SU-DHL-6 (cell line): ENCODE measurements around the gene MYL10.

ENCODE experiments used
- H2AFZ ChIP-seq: fragments of 200-600 bp; sonication (generic); 2 replicates; pipeline ENCODE4 v1.6.1; 2014; ENCODE audit warnings: low read depth, mild to moderate bottlenecking, moderate library complexity, mixed read lengths, antibody characterized with exemption, low read length; ENCODE audit not compliant: severe bottlenecking
- H3F3A ChIP-seq: fragments of 200-600 bp; shearing (Covaris generic); 2 replicates; pipeline ENCODE4 v1.6.0; 2016; ENCODE audit warnings: antibody characterized with exemption, mild to moderate bottlenecking; ENCODE audit not compliant: insufficient read depth
- H3K27ac ChIP-seq: fragments of 200-600 bp; sonication (generic); 2 replicates; pipeline ENCODE4 v1.5.1; 2016; ENCODE audit warnings: low read depth, mild to moderate bottlenecking, low read length, moderate library complexity, mixed read lengths
- H3K27me3 ChIP-seq: fragments of 200-600 bp; sonication (generic), shearing (Covaris generic); 2 replicates; pipeline ENCODE4 v1.6.0; 2014; ENCODE audit warnings: mild to moderate bottlenecking, low read length
- H3K36me3 ChIP-seq: fragments of 200-600 bp; sonication (generic); 2 replicates; pipeline ENCODE4 v1.6.1; 2014; ENCODE audit warnings: mild to moderate bottlenecking, low read length, mixed read lengths
- H3K4me2 ChIP-seq: fragments of 300-600, 200-600 bp; shearing (Covaris generic), sonication (generic); 2 replicates; pipeline ENCODE4 v1.6.0; 2014; ENCODE audit warnings: low read length, low read depth, mild to moderate bottlenecking; ENCODE audit not compliant: poor library complexity, severe bottlenecking
- H3K4me3 ChIP-seq: fragments of 200-600 bp; sonication (generic); 2 replicates; pipeline ENCODE4 v1.5.1; 2014; ENCODE audit warnings: antibody characterized with exemption, low read length, mild to moderate bottlenecking, mixed read lengths; ENCODE audit not compliant: insufficient read depth, poor library complexity, severe bottlenecking
- H3K79me2 ChIP-seq: fragments of 200-600 bp; sonication (generic); 2 replicates; pipeline ENCODE4 v1.6.1; 2014; ENCODE audit warnings: mild to moderate bottlenecking, low read length, moderate library complexity; ENCODE audit not compliant: insufficient read depth
- H3K9ac ChIP-seq: fragments of 200-600 bp; sonication (generic); 2 replicates; pipeline ENCODE4 v1.7.0; 2014; ENCODE audit warnings: mild to moderate bottlenecking, low read length
- H3K9me2 ChIP-seq: fragments of 200-600 bp; sonication (generic); replicated peaks from 2 replicates; pipeline ENCODE4 v1.6.1; 2014; ENCODE audit warnings: low read length; ENCODE audit not compliant: insufficient read depth
- H3K9me3 ChIP-seq: fragments of 200-600 bp; sonication (generic); 2 replicates; pipeline ENCODE4 v1.6.1; 2014; ENCODE audit warnings: low read length, mixed read lengths; ENCODE audit not compliant: insufficient read depth
- H4K20me1 ChIP-seq: fragments of 200-600 bp; sonication (generic); 2 replicates; pipeline ENCODE4 v1.6.1; 2014; ENCODE audit warnings: low read depth, mild to moderate bottlenecking, antibody characterized with exemption, low read length, moderate library complexity, mixed read lengths
- CTCF ChIP-seq: fragments of 200-600 bp; sonication (generic); IDR thresholded peaks from one replicate; pipeline ENCODE4 v1.5.1; 2017; ENCODE audit warnings: antibody characterized with exemption, mild to moderate bottlenecking, low read length, moderate library complexity; ENCODE audit not compliant: insufficient read depth, poor library complexity, severe bottlenecking
- EZH2phosphoT487 ChIP-seq: fragments of 200-600 bp; sonication (generic), shearing (Covaris generic); conservative IDR thresholded peaks from 2 replicates; pipeline ENCODE4 v1.6.1; 2018; ENCODE audit warnings: mild to moderate bottlenecking, antibody characterized with exemption, low read length, moderate library complexity, mixed read lengths

MYL10 gene

GRCh38 chr7:101622609-101623173 lies 6.4 kb downstream of the MYL10 start:
- no peaks in the 10 kb centered on the region for H3K9me3 ChIP-seq
- TF ChIP-seq CTCF = no peak
- TF ChIP-seq EZH2phosphoT487 = no peak
- H3K4me3 ChIP-seq = no peak overlapping the region
- no peak overlapping the region for H2AFZ ChIP-seq
- H3K9me2 ChIP-seq = no peaks in the 10 kb centered on the region
- no peaks in the 10 kb centered on the region for H3F3A ChIP-seq
- no peaks in the 10 kb centered on the region for H3K36me3 ChIP-seq
- no peak overlapping the region for H3K4me2 ChIP-seq
- H3K9ac ChIP-seq = no peak overlapping the region
- no peaks in the 10 kb centered on the region for H3K79me2 ChIP-seq
- H4K20me1 ChIP-seq = no peaks in the 10 kb centered on the region
- H3K27ac ChIP-seq = no peak overlapping the region
- no peaks in the 10 kb centered on the region for H3K27me3 ChIP-seq

- H3K9ac ChIP-seq = no peak overlapping the region
- TF ChIP-seq CTCF (no peak), EZH2phosphoT487 (no peak)
- H3K79me2 ChIP-seq = no peaks in the 10 kb centered on the region
- no peaks in the 10 kb centered on the region for H3F3A ChIP-seq
- no peak overlapping the region for H2AFZ ChIP-seq
- no peaks in the 10 kb centered on the region for H3K27me3 ChIP-seq
- H4K20me1 ChIP-seq = no peaks in the 10 kb centered on the region
- no peaks in the 10 kb centered on the region for H3K36me3 ChIP-seq
- no peak overlapping the region for H3K4me3 ChIP-seq
- H3K4me2 ChIP-seq = no peak overlapping the region
- no peak overlapping the region for H3K27ac ChIP-seq
- no peaks in the 10 kb centered on the region for H3K9me3 ChIP-seq
- H3K9me2 ChIP-seq = no peaks in the 10 kb centered on the region
These were observed 8.1 kb downstream of the MYL10 start for GRCh38 chr7:101620991-101621390.

GRCh38 chr7:101620395-101620794 lies 8.7 kb downstream of the MYL10 start:
- Histone ChIP-seq H2AFZ (no peak overlapping the region), H3K9me2 (no peaks in the 10 kb centered on the region), H3K27ac (no peak overlapping the region), H3K9ac (no peak overlapping the region), H3K4me2 (no peak overlapping the region), H3K79me2 (no peaks in the 10 kb centered on the region), H3F3A (no peaks in the 10 kb centered on the region), H4K20me1 (no peaks in the 10 kb centered on the region), H3K36me3 (no peaks in the 10 kb centered on the region), H3K4me3 (no peak overlapping the region), H3K27me3 (no peaks in the 10 kb centered on the region), H3K9me3 (no peaks in the 10 kb centered on the region)
- TF ChIP-seq CTCF = no peak

GRCh38 chr7:101618916-101619315 lies 10.2 kb downstream of the MYL10 start:
- no peak overlapping the region for H3K9ac ChIP-seq
- H3K36me3 ChIP-seq = no peaks in the 10 kb centered on the region
- H3K4me3 ChIP-seq = no peak overlapping the region
- no peak overlapping the region for H2AFZ ChIP-seq
- no peak overlapping the region for H3K4me2 ChIP-seq
- H3K27ac ChIP-seq = no peak overlapping the region
- TF ChIP-seq EZH2phosphoT487 (no peak), CTCF (no peak)
- no peaks in the 10 kb centered on the region for H3K79me2 ChIP-seq
- no peaks in the 10 kb centered on the region for H3K9me2 ChIP-seq
- H3F3A ChIP-seq = no peaks in the 10 kb centered on the region
- H3K27me3 ChIP-seq = no peaks in the 10 kb centered on the region
- H3K9me3 ChIP-seq = no peaks in the 10 kb centered on the region
- no peaks in the 10 kb centered on the region for H4K20me1 ChIP-seq
